Muscle of leg (tissue), 11 donors: ENCODE results near the gene INTU. TPM values are rescaled to one million over a fixed set of nuclear protein-coding genes. Genes with fewer than 3 reads are reported as not detected.
A peak's percentile ranks its signal among the peaks of the same experiment; 100 is the strongest.

Experiments
- DNase-seq: peaks from one replicate; pipeline ENCODE4 v3.0.0; 2013
- H3K27ac ChIP-seq: one replicate; pipeline ENCODE4 v1.5.1; 2013; ENCODE audit warnings: mild to moderate bottlenecking, low read length, control low read depth
- H3K27me3 ChIP-seq: one replicate; pipeline ENCODE4 v1.6.1; 2013; ENCODE audit warnings: low read length; ENCODE audit not compliant: control insufficient read depth, insufficient read depth
- H3K36me3 ChIP-seq: one replicate; pipeline ENCODE4 v1.6.1; 2013; ENCODE audit warnings: low read length; ENCODE audit not compliant: control insufficient read depth, insufficient read depth
- H3K4me1 ChIP-seq: one replicate; pipeline ENCODE4 v1.6.1; 2013; ENCODE audit warnings: low read length; ENCODE audit not compliant: control insufficient read depth, insufficient read depth
- H3K4me3 ChIP-seq: one replicate; pipeline ENCODE4 v1.5.1; 2013; ENCODE audit warnings: low read length, control low read depth
- H3K9me3 ChIP-seq: replicated peaks from 2 replicates; pipeline ENCODE4 v1.6.1; 2013; ENCODE audit warnings: low read depth, low read length; ENCODE audit not compliant: control insufficient read depth
- WGBS: methylation state at CpG from one replicate; pipeline ENCODE4 v1.1.5; 2013; ENCODE audit warnings: missing lambda C conversion rate; ENCODE audit not compliant: insufficient coverage; 5-methylcytosine and 5-hydroxymethylcytosine counted together
- polyA plus RNA-seq, 8 donors: library from polyadenylated mRNA; unstranded; fragments of 120-200 nt; gene quantifications; one replicate each; pipeline versions ENCODE4 v1.2.1 to v1.2.3, GENCODE V29; 2013; ENCODE audit warnings: inconsistent platforms in 1 of 8, low replicate concordance in 1 of 8; ENCODE audit not compliant: insufficient read length in 8 of 8, insufficient read depth in 1 of 8
- total RNA-seq: library from RNA; stranded (reverse); fragments of 120-200 nt; gene quantifications from one replicate; pipeline ENCODE4 v1.2.4, GENCODE V29; 2013

The INTU gene
- total and polyA plus RNA-seq, 9 donors, result 6.9 to 13.0 (median 8.9) TPM

- Histone ChIP-seq H3K36me3 (peaks cover 5% of the 10 kb centered on the region), H3K9me3 (no peaks in the 10 kb centered on the region), H3K27ac (no peak overlapping the region), H3K4me1 (no peaks in the 10 kb centered on the region), H3K27me3 (no peaks in the 10 kb centered on the region), H3K4me3 (no peak overlapping the region)
- WGBS, result no CpG with 5 or more reads among the region's 2 CpGs
- DNase-seq, result no peak
Measured at GRCh38 chr4:127672111-127672510, 39.4 kb downstream of the INTU start.

DNA sequence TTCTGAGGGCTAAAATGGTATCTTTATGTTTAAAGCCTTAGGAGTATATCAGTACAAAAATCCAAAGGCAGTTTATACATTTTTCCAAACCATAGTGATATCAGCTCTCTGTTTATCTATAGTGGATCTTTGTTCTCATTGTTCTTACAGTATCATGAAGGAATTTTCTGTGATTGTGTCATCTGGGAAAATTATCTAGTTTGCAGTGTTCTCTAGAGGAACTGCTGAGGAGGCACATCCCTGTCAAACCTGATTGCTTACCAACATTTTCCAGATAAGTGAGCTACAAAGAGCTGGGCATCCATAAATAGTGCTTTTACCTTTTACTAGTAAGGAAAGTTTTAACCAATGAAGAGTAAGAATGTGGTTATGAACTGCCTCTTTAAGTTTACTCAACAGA is 52.5 kb downstream of the INTU start:
- no peak for DNase-seq

GRCh38 chr4:127686658-127687057 is 53.9 kb downstream of the INTU start:
- Histone ChIP-seq H3K4me3 (no peak overlapping the region), H3K27ac (no peak overlapping the region), H3K4me1 (no peaks in the 10 kb centered on the region), H3K36me3 (no peaks in the 10 kb centered on the region), H3K27me3 (no peaks in the 10 kb centered on the region), H3K9me3 (no peaks in the 10 kb centered on the region)
- no CpG with 5 or more reads among the region's 2 CpGs for WGBS
- no peak for DNase-seq

More for the DNA sequence above, 52.5 kb downstream of the INTU start:
- Histone ChIP-seq H3K4me1 (no peaks in the 10 kb centered on the region), H3K27ac (no peak overlapping the region), H3K9me3 (no peaks in the 10 kb centered on the region), H3K36me3 (no peaks in the 10 kb centered on the region), H3K4me3 (no peak overlapping the region), H3K27me3 (no peaks in the 10 kb centered on the region)

DNA sequence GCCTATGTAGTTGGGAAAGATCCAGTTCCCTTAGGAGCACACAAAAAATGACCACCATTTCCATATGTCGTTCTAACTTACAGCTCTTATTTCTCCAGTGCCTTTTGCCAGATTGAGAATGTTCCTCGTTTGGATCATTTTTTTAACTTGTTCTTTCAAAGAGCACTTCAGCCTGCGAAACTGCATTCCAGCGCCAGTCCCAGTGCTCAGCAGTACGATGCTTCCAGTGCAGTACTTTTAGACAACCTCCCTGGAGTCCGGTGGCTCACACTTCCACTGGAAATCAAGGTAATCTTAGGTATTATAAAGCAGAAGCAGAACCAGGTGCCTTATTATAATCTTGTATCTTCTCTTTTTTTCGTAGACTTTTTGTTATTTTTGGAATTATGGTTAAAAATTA is 54.8 kb downstream of the INTU start:
- no peaks in the 10 kb centered on the region for H3K36me3 ChIP-seq
- H3K27ac ChIP-seq, result no peak overlapping the region
- WGBS, result 68% methylated on average over 4 of the region's 7 CpGs
- no peaks in the 10 kb centered on the region for H3K27me3 ChIP-seq
- H3K4me1 ChIP-seq, result no peaks in the 10 kb centered on the region
- no peaks in the 10 kb centered on the region for H3K9me3 ChIP-seq
- DNase-seq, result no peak
- H3K4me3 ChIP-seq, result no peak overlapping the region

DNA sequence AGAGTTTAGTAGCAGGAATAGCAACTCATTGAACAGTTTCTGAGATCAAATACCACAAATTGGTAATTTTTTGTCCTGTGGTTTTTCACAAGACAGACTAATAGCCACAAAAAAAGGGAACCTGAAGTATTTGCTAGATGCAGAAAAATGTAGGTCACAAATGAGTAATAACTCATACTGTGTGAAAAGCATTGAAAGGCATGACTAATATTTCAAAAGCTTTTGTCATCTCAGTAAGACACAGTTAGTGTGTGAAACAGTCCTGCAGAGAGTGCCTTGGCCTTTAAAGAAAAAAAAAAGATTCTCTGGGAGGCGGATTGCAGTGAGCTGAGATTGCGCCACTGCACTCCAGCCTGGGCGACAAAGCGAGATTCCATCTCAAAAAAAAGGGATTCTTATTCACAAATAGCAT is 66.0 kb downstream of the INTU start:
- Histone ChIP-seq H3K36me3 (no peaks in the 10 kb centered on the region), H3K27me3 (no peaks in the 10 kb centered on the region), H3K4me1 (no peaks in the 10 kb centered on the region), H3K4me3 (no peak overlapping the region), H3K9me3 (no peaks in the 10 kb centered on the region), H3K27ac (no peak overlapping the region)
- WGBS, result no CpG with 5 or more reads among the region's 4 CpGs
- DNase-seq, result no peak

- Histone ChIP-seq H3K4me1 (no peaks in the 10 kb centered on the region), H3K27me3 (no peaks in the 10 kb centered on the region), H3K9me3 (no peaks in the 10 kb centered on the region), H3K4me3 (no peak overlapping the region), H3K36me3 (peaks cover 6% of the 10 kb centered on the region), H3K27ac (no peak overlapping the region)
- WGBS, result 40% methylated on average over 1 of the region's 5 CpGs
- DNase-seq, result peak; percentile 9
Measured at GRCh38 chr4:127708985-127709384, 76.2 kb downstream of the INTU start.

DNA sequence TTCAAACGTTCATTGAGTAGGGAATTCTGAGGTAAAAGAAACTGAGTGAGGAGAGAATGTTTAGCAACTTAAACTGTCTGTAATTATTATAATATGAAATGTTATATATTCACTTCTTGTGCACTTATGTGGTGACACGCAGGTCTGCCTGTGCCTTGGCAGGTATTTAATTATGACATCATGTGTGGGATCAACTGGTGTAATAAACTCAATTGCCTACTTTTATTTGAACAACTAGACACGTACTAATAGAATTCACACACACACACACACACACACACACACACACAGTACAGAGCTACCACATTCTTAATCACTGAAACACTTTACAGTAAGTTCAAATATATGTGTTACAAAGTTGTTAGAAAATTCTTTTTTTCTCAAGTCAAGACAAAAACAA is 76.7 kb downstream of the INTU start:
- DNase-seq, result no peak
- H3K36me3 ChIP-seq, result peaks cover 6% of the 10 kb centered on the region
- H3K4me1 ChIP-seq, result no peaks in the 10 kb centered on the region
- no peak overlapping the region for H3K4me3 ChIP-seq
- H3K27me3 ChIP-seq, result no peaks in the 10 kb centered on the region
- no peak overlapping the region for H3K27ac ChIP-seq
- no CpG with 5 or more reads among the region's 3 CpGs for WGBS
- H3K9me3 ChIP-seq, result no peaks in the 10 kb centered on the region

GRCh38 chr4:127730142-127730913 is 97.6 kb downstream of the INTU start, which contains the start of gene SLC25A31:
Gene SLC25A31, plus strand, starts transcription at chr4:127730400. Its CDS starts 146 bp downstream, at chr4:127730546.
- DNase-seq, result no peak
- WGBS, result 94% methylated on average over 63 of the region's 64 CpGs
- Histone ChIP-seq H3K27ac (no peak within 1 kb of the TSS), H3K9me3 (no peaks in the 10 kb centered on the region), H3K4me1 (no peaks in the 10 kb centered on the region), H3K27me3 (no peaks in the 10 kb centered on the region), H3K4me3 (no peak within 1 kb of the TSS), H3K36me3 (no peaks in the 10 kb centered on the region)

DNA sequence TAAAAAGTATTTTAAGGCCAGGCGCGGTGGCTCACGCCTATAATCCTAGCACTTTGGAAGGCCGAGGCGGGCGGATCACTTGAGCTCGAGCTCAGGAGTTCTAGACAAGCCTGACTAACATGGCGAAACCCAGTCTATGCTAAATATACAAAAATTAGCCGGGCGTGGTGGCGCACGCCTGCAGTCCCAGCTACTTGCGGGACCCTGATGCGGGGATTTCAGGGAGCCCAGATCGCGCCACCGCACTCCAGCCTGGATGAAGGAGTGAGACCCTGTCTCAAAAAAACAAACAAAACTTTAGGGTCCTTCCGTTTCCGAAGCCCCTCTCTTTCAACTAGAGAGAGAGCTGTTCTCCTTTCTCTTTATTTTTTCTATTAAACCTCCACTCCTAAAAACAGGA is 98.6 kb downstream of the INTU start:
- no peak for DNase-seq
- Histone ChIP-seq H3K9me3 (no peaks in the 10 kb centered on the region), H3K4me3 (no peak overlapping the region), H3K36me3 (no peaks in the 10 kb centered on the region), H3K27me3 (no peaks in the 10 kb centered on the region), H3K4me1 (no peaks in the 10 kb centered on the region), H3K27ac (no peak overlapping the region)
- 97% methylated on average over 14 of the region's 19 CpGs for WGBS

GRCh38 chr4:127732623-127733328 is 100.0 kb downstream of the INTU start:
- no peaks in the 10 kb centered on the region for H3K9me3 ChIP-seq
- no peaks in the 10 kb centered on the region for H3K27me3 ChIP-seq
- no peaks in the 10 kb centered on the region for H3K4me1 ChIP-seq
- no peaks in the 10 kb centered on the region for H3K36me3 ChIP-seq
- peak; percentile 54 for DNase-seq
- H3K27ac ChIP-seq, result no peak overlapping the region
- H3K4me3 ChIP-seq, result no peak overlapping the region
- WGBS, result 40% methylated on average over 1 of the region's 8 CpGs
